Skin of body (tissue), 2 donors: ENCODE measurements around the gene NCF2. TPM values are rescaled to one million over a fixed set of nuclear protein-coding genes. Genes with fewer than 3 reads are reported as not detected.

Experiments
- DNase-seq: peaks from one replicate; lab custom pipeline; 2025; lab: John Stamatoyannopoulos, UW
- total RNA-seq: library from RNA; depleted of rRNA; stranded (reverse); fragments of >200 nt; gene quantifications from one replicate; pipeline ENCODE4 v1.2.3, GENCODE V29; 2014

NCF2 gene
- total RNA-seq, 1 donor from 2014 or later = 19.1 TPM

DNA sequence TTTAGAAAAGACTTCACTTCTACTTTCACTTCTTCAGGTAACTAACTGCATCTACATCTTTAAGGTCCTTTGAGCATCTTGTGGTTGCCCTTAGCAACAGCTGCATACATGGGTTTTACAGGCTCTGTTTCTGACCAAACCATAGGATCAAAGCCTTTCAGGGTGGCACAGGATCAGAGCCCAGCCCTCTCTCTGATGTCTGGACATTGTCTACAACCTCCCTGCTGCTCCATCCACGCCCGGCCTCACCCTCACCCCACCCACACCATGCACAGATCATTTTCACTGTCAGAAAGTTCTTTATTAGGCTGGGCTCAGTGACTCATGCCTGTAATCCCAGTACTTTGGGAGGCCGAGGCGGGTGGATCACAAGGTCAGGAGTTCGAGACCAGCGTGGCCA lies 5.2 kb downstream of the NCF2 start:
- DNase-seq = no peak

DNA sequence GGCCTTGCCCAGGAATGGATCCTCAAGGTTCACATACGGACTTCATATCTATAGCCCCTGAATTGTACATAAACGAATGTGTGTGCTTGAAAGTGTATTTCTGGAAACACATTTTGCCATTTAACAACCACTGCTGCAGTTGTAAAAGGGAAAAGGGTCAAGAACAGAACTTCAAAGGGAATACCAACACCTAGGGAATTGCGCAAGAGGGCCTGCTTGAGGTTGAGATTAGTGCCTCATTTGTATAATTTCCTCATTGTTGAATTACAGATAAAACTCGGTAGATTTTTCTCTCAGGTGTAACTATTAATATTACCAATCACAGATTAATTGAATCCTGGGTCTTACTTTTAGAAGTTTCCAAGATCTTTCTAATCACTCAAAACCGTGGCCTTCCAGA lies 6.1 kb downstream of the NCF2 start:
- no peak for DNase-seq

DNA sequence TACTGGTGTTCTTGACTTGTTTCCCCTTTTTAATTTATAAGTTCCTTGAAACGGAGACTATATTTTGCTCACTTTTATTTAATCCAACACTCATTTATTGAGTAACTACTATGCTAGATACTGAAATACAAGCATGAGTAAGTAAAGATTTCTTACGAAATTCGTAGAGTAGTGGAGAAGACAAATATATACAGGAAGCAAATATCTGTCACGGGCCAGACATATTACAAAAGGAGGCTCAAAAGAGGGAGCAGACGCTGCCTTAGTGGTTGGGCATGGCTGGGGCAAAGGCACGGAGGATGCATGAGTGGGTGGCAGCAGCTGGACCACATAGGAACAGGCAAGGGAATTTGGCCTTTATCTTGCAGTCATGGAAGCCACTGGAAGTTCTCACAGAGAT lies 6.8 kb downstream of the NCF2 start:
- no peak for DNase-seq

DNA sequence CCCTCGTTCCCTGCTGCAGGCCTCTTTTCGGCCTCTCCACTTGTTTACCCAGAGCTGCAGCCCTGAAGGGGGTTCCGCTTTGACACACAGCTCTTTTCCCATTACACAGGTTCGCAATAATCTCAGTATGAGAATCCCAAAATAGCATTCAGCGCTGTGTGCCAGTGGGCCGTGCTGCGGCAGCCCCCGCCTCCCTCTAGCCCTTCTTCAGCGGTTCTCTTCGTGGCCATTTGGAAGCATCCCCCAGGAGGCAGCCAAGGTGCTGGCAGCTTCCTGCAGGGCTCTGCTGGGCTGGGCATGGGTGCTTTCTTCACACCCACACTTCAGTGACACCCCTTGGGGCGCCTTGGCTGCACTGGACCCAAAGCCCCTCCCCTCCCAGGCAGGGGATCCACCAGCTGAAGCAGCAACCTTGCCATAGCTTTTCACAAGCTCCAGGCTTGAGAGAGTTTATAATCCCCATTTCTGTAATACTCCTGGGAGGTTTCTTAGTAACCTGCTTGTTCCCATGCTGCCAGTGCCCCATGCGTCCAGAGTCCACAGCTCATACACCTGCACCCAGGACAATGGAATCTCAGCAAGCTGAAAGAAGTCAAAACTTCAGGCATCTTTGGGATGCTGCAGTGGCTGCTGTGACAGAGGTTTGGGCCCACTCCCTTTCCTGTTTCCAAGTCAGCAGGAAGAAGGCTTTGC lies 8.1 kb downstream of the NCF2 start:
- no peak for DNase-seq

DNA sequence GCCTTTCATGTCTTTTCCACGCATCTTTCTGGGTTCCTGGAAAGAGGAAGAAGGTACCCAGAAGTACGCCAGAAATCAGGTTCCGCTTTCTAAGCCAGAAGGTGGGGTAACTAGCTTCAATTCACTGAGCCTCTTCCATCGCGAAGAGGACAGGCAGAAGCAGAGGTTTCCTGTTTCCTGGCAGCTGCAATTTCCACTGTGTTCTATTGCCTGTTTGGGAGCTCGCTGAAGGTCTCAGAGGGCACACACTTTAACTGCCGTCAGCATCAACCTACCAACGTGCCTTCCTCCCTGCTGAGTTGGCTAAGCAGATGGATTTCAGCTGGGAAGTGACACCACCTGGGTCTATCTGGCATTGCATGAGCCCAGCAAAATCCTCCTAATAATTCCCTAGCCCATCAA lies 10.0 kb downstream of the NCF2 start:
- DNase-seq = no peak

DNA sequence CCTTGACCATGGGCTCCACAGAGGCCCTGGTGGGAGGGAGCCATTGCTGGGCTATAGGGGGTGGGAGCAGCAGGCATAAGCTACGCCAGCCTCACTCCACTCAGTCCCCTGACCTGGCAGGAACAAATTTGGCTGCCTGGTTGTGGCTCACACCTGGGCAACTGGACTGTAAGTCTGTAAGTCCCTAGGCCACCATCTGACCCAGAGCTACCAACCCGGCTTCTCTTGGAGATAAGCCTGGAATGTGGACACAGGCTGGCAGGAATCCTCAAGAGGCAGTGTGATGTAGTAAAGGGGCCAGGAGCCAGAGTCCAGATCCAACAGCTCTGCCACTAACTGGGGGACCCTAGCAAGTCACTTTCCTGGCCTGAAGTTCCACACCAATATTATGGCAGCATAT lies 11.4 kb downstream of the NCF2 start:
- no peak for DNase-seq

DNA sequence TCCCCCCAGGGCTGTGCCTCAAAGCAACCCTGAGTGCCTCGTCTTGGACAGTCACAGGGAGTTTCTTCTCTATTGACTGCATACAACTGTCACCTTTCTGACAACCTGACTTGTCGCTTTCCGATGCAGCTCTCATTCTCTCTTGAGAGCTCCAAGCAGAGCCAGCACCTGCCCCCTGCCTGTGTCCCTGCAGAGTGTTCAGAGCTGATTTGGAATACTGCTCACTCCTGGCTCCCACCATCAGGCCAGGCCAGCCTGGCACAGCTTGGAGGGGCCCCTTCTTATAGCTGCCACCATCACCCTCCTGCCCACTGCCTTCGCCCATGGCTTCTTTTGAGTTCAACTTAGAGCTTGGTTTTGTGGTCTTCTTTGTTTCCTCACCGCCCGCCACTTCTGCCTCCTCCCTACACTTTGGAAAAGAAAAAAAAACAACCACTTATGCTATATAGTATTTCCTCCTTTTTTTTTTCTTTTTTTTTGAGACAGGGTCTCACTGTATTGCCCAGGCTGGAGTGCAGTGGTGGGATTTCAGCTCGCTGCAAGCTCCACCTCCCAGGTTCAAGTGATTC lies 12.3 kb downstream of the NCF2 start:
- DNase-seq = no peak

DNA sequence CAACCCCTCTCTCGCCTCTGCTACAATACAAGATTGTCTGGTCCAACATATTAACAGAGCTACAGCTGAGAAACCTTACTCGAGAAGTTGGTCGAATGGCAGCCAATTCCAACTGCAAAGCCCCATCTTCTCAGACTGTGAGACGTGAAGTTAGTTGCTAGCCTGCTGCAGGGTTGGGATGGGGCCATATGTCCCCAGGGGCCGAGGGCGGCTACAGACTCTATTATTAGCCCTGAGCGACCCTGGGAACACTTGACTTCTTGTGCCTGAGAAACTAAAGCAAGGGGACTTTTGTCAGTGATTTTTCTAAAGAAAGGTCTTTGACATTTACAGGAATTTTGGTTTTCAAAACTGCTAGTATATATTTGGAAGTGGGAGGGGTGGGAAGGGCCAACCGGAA lies 13.7 kb downstream of the NCF2 start:
- DNase-seq = no peak

DNA sequence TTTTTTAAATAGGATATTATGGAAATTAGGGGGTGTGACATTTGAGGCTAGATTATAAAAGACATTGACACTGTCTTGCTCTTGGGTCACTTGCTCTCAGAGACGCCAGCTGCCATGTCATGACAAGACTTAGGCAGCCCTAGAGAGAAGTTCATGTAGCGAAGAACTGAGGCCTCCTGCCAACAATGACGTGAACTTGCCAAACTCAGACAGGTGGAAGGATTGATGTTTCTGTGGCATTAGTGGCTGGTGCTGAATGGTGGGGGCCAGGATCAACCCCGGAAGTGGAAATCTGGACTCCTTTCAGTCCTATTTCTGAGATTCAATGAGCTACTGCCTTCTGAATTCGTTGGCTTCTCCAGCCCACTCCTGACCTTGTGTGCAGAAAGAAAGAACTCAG lies 14.7 kb downstream of the NCF2 start:
- DNase-seq = no peak

DNA sequence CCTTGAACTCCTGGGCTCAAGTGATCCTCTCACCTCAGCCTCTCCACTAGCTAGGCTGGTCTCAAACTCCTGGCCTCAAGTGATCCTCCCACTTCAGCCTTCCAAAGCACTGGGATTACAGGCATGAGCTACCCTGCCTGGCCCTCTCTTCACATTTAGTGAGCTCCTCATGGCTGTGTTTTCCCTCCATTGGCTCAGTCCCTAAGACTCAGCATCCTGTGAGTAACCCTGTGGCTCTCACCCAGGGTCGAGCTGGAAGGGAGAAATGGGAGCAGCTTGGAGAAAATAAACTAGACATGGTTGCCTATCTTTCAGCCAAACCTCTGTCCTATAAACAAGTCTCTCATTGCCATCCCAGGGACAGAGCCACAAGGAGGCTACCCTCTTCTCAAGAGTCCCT lies 17.5 kb downstream of the NCF2 start:
- DNase-seq = no peak

DNA sequence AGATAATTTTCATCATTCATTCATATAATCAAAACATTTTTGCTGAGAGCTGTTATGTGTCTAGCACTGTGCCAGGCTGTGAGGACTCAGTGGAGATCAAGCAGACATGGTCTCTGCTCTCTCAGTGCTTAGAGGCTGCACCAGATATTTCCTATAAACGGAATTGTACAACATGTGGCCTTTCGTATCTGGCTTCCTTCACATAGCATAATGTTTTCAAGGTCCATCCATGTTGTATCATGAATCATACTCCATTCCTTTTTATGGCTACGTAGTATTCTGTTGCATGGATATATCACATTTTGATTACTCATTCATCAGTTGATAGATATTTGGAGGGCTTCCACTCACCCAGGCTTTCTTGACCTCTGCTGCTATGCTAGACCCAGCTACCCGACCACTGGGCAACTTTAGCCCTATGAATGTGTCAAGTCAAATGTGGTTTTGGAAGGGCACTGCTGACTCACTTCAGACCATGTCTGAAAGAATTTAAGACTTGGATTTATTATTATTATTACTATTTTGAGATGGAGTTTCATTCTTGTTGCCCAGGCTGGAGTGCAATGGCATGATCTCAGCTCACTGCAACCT lies 18.5 kb downstream of the NCF2 start:
- no peak for DNase-seq

DNA sequence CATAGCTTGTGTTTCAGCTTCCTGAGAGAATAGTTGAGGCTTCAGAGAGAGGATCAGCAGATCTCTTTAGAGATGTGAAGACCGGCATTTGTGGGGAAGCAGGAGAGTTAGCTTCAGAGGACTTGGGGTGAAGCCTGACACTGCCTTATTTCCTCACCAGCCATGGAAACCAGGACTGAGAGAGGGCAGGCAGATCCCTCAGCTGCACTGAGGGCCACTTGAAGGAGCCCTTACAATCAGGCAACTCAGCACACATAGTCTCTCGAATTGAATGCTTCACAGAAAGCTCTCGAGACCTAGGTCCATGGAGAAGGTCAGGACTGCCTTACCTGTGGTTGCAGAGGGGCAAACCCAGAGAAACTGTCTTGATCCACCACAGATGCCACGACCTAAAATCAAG lies 19.8 kb downstream of the NCF2 start:
- DNase-seq = no peak

DNA sequence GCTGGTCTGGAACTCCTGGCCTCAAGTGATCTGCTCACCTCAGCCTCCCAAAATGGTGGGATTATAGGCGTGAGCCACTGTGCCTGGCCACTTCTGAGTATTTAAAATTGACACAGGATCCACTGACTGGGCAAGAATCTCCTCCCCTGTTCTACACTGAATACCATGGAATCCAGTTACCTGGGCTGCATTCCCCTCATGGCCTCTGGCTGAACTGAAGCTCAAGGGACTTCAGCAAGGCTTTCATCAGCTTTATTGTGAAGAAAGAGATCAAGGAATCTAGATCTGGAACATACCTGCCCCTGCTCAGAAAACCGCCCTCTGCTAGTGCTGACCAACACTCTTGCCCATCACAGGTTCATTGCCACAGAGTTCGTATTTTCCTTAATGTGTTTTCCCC lies 20.5 kb downstream of the NCF2 start:
- DNase-seq = no peak

DNA sequence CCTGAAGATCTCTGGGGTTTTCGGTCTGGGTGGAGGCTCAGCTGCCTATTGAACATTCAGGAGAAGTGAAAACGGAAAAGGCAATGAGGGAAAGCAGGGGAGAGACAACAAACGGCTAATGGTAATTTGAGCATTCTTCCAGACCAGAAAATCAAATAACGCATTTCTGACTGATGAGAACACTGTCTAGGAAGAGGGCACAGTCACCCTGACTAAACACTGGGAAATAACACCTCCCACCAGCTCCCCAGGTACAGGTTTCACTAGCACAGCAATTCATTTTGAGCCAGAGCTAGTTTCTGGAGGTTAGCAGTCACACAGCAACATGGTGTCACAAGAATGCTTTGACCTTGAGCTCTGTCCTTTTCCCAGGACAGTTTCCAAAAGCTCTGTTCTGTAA lies 21.1 kb downstream of the NCF2 start:
- no peak for DNase-seq

DNA sequence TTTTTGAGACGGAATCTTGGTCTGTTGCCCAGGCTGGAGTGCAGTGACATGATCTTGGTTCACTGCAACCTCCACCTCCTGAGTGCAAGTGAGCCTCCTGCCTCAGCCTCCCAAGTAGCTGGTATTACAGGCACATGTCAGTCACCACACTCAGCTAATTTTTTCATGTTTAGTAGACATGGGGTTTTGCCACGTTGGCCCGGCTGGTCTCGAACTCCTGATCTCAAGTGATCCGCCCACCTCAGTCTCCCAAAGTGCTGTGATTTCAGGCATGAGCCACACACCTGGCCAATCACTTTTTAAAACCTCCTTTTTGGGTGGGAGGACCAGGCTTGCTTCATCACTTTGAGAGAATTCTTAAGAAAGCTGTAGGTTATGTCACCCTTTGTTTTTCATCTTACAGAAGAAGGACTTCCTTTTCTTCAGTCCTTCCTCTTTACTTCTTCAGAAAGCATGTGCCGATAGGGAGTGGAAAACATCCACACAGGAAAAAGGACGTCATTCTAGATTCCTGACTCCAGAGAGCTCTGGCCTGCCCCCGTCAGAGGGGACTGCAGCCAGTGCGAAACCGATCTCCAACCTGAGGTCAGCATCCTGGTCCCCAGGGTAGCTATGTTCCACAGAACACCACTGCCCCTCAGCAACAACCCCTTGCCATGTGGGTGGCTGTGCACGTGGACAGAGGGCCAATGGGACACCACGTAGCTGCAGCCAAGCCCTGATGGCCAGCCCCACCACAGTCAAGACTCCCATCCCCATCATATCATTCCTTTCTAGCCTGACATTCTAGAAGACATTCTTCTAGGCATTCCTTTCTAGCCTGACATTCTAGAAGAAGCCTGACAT lies 21.9 kb downstream of the NCF2 start:
- DNase-seq = no peak

DNA sequence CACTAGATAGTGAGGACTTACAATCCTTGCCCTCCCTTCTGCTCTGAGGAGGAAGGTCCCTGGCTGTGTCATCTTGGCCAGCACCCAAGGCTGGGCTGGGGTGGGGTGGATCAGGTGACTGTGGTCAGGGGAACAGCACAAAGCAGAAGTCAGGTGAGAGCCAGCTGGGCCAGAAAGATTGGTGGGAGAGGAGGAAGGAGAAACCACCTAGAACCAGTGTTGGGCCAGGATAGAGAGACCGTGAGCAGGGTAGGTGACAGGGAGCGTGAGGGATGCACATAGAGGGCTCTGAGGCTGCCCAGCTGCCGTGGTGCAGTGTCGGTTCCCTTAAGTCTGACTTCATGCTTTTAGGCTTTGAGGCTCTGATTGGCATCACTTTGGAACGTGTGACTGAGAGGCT lies 22.7 kb downstream of the NCF2 start:
- DNase-seq = no peak

DNA sequence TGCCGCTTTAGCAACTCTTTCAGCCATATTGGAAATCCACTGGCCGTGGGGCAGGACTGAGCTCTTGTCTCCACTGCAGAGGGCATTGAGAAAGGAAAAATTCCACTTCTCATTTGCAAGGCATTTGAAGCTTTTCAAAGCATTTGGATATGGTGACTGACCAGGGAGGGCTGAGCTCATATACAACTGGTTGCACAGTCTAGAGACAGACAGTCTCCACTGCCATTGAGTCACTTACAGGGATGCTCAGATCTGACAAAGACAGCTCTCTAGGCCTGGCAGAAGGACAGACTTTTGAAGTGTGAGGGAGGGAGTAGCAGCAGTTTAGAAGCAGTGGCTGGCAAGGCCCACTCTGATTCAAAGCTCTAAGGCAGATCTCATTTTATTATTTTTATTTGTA lies 24.2 kb downstream of the NCF2 start:
- no peak for DNase-seq

DNA sequence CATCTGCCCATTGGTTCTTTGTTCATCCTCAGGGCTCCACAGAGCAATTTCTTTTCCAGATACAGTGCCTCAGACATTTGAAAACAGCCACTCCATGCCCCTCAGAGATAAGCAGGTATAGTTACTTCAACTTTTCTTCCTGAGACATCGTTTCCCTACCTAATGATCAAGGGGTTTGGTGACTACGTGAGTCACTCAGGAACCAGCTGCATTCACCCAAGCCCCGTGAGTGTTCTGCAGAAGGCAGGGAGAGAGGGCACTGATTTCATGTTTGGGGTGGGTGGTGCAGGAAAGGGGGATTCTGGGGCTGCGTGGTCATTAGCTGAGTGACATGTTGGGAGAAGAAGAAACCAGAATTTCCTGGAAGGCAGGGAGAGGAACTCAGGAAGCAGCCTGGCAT lies 25.0 kb downstream of the NCF2 start:
- DNase-seq = no peak

DNA sequence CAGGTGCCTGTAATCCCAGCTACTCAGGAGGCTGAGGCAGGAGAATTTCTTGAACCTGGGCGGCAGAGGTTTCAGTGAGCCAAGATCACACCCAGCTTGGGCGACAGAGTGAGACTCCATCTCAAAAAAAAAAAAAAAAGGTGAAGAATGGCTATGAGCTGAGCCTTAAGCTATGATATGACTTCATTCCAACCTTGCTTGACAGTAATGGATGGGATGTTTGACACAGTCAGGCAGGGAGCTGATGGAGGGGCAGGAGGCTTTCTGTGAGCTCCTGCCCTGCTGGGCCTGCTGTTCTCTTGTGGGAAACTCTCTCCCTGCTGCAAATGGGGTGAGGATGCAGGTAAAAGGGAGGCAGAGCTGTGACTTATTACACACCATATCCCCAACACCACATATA lies 27.6 kb downstream of the NCF2 start:
- DNase-seq = no peak

DNA sequence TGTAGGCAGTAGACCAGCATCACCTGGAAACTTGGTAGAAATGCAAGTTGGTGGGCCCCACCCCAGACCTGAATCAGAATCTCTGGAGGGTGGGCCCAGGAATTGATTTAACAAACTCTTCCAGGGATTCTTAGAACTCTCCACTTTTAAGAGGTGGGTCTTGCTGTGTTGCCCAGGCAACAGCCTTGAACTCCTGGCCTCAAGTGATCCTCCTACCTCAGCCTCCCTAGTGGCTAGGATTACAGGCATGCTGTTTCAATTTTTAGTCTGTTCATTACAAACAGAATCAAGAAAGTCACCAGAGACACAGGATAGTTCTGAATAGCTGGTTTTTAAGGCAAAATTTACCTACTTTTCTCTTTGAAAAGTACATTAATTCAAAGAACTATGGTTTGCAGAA lies 31.2 kb downstream of the NCF2 start:
- DNase-seq = no peak

DNA sequence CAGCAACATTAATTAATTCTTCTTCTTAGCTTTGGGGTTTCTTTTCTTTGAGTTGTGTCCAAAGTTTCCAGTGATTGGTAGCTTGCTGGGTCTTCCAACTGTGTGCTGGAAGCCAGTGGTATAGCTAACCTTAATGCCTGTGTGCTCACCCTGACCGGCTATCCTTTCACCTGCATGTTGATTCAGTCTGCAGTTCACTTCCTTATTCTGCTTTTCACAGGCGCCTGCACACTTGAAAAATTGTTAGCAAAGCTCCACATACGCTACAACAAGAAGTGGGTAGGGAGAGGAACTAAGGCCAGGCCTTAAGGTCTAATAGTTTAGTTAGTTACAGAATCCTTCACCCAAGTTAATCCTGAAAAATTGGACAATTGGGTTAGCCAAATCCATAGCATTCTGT lies 35.7 kb downstream of the NCF2 start:
- no peak for DNase-seq

DNA sequence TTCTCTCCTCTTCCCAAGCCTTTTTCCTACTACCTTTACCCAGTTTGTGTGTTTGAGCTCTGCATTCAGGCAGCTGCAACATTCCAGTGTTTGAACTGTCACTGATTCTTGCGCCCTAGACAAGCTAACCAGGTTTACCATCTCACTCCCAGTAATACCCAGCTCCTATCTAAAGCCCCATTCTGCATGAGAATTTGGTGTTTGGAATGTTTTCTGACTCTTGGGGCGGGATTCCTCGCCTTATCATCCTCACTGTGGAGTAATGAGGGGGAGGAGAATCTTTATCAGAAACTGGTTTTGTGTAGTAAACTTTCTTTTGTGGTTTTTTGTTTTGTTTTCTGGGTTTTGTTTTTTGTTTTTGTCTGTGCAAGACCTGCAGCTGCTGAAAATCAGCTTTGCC lies 36.5 kb downstream of the NCF2 start:
- no peak for DNase-seq

DNA sequence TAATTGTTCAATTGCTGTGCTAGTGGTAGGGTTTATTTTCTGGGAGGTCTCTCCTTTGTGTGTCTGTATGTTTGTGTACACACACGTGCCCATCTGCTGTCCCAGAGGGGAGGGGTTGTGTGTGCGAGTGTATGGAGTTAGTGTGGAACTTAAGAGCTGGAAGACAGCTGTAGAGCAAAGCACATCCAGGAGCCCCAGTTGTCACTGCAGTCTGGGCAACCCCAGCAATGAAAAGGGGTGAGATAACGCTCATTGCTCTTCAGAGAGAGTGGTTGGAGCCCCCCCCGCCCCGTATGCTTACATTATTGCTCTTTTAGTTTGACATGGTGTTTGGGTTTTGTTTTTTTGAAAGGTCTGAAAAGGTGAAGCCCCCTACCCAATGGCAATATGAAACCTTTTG lies 36.9 kb downstream of the NCF2 start:
- no peak for DNase-seq
